GM12864 (cell line): Measurements from ENCODE around the gene FURIN.

Source experiments
- DNase-seq: peaks from one replicate; pipeline ENCODE4 v3.0.0-alpha.2; 2011; ENCODE audit warnings: low read depth
- H3K4me3 ChIP-seq: 2 replicates; pipeline ENCODE4 v1.5.1; 2011; ENCODE audit warnings: mild to moderate bottlenecking, low read depth, low read length, control low read depth
- TF ChIP-seq, protein P1 (sequence below): IDR thresholded peaks from 2 replicates; pipeline ENCODE4 v1.5.1; 2011; ENCODE audit warnings: low read depth, mild to moderate bottlenecking, moderate library complexity, low read length, control low read depth, inconsistent platforms; ENCODE audit errors: missing control alignments

Gene FURIN

DNA sequence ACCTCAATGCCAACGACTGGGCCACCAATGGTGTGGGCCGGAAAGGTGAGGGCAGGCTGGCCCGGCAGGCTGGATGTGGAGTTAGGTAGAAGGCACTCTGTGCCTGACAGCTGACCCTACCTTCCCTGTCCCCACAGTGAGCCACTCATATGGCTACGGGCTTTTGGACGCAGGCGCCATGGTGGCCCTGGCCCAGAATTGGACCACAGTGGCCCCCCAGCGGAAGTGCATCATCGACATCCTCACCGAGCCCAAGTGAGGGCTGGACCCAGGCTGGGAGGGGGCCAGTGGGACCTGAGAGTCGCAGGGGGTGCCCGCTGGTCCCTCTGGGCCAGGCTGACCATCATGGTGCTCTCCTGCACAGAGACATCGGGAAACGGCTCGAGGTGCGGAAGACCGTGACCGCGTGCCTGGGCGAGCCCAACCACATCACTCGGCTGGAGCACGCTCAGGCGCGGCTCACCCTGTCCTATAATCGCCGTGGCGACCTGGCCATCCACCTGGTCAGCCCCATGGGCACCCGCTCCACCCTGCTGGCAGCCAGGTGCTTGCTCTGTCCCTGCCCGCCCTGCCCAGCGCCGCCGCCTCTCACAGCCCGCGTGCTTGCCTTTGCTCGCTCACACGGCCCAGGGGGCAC, 11.5 kb downstream of the FURIN start:
- H3K4me3 ChIP-seq, result no peak overlapping the region
- TF ChIP-seq, protein P1, sequence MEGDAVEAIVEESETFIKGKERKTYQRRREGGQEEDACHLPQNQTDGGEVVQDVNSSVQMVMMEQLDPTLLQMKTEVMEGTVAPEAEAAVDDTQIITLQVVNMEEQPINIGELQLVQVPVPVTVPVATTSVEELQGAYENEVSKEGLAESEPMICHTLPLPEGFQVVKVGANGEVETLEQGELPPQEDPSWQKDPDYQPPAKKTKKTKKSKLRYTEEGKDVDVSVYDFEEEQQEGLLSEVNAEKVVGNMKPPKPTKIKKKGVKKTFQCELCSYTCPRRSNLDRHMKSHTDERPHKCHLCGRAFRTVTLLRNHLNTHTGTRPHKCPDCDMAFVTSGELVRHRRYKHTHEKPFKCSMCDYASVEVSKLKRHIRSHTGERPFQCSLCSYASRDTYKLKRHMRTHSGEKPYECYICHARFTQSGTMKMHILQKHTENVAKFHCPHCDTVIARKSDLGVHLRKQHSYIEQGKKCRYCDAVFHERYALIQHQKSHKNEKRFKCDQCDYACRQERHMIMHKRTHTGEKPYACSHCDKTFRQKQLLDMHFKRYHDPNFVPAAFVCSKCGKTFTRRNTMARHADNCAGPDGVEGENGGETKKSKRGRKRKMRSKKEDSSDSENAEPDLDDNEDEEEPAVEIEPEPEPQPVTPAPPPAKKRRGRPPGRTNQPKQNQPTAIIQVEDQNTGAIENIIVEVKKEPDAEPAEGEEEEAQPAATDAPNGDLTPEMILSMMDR, result no peak
- no peak for DNase-seq

DNA sequence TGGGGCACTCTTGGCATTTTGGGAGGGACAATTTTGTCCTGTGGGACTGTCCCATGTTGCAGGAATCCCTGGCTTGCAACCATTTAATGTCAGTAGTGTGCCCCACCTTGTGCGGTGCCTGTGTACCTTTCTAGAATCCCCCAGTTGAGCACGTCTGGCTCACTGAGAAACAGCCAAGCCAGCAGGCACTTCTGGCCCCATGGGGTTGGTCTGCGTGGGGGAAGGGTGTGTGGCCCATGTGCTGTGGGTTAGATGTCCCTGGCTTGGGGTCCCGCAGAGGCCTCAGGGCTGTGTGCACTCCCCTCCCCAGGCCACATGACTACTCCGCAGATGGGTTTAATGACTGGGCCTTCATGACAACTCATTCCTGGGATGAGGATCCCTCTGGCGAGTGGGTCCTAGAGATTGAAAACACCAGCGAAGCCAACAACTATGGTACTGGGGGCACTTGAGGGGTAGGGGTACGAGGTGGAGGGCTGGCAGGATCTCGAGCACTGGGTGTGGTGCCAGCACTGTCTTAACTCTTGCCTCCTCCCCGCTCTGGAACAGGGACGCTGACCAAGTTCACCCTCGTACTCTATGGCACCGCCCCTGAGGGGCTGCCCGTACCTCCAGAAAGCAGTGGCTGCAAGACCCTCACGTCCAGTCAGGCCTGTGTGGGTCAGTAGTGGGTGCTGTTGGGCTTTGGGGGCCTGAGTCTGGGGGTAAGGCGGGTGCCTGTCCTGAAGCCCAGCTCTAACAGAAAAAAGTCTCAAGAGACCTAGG, 12.2 kb downstream of the FURIN start:
- no peak for DNase-seq
- TF ChIP-seq, protein P1, result no peak
- no peak overlapping the region for H3K4me3 ChIP-seq

DNA sequence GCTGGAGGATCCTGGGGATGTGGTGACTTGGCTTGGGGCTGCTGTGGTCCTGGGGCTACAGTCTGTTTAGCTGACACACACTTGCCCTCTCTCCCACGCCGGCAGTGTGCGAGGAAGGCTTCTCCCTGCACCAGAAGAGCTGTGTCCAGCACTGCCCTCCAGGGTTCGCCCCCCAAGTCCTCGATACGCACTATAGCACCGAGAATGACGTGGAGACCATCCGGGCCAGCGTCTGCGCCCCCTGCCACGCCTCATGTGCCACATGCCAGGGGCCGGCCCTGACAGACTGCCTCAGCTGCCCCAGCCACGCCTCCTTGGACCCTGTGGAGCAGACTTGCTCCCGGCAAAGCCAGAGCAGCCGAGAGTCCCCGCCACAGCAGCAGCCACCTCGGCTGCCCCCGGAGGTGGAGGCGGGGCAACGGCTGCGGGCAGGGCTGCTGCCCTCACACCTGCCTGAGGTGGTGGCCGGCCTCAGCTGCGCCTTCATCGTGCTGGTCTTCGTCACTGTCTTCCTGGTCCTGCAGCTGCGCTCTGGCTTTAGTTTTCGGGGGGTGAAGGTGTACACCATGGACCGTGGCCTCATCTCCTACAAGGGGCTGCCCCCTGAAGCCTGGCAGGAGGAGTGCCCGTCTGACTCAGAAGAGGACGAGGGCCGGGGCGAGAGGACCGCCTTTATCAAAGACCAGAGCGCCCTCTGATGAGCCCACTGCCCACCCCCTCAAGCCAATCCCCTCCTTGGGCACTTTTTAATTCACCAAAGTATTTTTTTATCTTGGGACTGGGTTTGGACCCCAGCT, 13.0 kb downstream of the FURIN start:
- no peak for DNase-seq
- H3K4me3 ChIP-seq, result no peak overlapping the region
- TF ChIP-seq, protein P1, result no peak

DNA sequence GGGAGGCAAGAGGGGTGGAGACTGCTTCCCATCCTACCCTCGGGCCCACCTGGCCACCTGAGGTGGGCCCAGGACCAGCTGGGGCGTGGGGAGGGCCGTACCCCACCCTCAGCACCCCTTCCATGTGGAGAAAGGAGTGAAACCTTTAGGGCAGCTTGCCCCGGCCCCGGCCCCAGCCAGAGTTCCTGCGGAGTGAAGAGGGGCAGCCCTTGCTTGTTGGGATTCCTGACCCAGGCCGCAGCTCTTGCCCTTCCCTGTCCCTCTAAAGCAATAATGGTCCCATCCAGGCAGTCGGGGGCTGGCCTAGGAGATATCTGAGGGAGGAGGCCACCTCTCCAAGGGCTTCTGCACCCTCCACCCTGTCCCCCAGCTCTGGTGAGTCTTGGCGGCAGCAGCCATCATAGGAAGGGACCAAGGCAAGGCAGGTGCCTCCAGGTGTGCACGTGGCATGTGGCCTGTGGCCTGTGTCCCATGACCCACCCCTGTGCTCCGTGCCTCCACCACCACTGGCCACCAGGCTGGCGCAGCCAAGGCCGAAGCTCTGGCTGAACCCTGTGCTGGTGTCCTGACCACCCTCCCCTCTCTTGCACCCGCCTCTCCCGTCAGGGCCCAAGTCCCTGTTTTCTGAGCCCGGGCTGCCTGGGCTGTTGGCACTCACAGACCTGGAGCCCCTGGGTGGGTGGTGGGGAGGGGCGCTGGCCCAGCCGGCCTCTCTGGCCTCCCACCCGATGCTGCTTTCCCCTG, 13.8 kb downstream of the FURIN start:
- no peak for DNase-seq
- TF ChIP-seq, protein P1, result no peak

DNA sequence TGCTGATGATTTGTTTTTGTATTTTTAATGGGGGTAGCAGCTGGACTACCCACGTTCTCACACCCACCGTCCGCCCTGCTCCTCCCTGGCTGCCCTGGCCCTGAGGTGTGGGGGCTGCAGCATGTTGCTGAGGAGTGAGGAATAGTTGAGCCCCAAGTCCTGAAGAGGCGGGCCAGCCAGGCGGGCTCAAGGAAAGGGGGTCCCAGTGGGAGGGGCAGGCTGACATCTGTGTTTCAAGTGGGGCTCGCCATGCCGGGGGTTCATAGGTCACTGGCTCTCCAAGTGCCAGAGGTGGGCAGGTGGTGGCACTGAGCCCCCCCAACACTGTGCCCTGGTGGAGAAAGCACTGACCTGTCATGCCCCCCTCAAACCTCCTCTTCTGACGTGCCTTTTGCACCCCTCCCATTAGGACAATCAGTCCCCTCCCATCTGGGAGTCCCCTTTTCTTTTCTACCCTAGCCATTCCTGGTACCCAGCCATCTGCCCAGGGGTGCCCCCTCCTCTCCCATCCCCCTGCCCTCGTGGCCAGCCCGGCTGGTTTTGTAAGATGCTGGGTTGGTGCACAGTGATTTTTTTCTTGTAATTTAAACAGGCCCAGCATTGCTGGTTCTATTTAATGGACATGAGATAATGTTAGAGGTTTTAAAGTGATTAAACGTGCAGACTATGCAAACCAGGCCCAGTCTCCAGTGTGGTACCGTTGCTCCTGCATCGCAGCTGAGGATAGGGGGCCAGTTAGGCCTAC, 14.6 kb downstream of the FURIN start:
- no peak overlapping the region for H3K4me3 ChIP-seq
- TF ChIP-seq, protein P1, result no peak
- no peak for DNase-seq

More for the DNA sequence above, 13.8 kb downstream of the FURIN start:
- no peak overlapping the region for H3K4me3 ChIP-seq

DNA sequence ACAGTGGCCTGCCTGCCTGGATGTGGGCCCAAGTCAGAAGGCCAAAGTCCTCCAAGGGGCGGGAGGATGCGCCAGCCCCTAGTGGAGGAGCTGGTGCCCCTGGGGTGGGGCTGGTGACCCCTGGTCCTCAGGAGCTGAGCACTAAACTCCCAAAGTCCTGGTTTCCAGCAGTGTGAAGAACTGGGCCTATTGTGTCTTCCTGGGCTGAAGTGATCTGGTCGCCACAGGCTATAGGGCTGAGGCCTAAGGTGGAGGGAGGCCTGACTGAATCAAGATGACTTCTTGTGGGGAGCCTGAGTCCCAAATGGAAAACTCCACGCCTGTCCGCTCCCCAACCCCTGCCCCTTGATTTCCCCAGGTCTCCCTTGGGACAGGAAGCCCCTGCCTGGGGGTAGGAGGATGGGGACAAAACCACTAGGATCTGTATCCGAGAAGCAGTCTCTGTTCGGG, 15.2 kb downstream of the FURIN start:
- no peak overlapping the region for H3K4me3 ChIP-seq
- DNase-seq, result no peak
- TF ChIP-seq, protein P1, result no peak
